Placental pericyte (primary cell): ENCODE measurements around the gene CEP89. TPM values are rescaled to one million over a fixed set of nuclear protein-coding genes. Genes with fewer than 3 reads are reported as not detected.

Experiments used
- small RNA-seq: library from RNA; depleted of rRNA; stranded (forward); fragments of <200 nt; gene quantifications from one replicate; pipeline ENCODE3, GENCODE V24; 2012; ENCODE audit warnings: low replicate concordance
- total RNA-seq: library from RNA; depleted of rRNA; stranded (reverse); fragments of >200 nt; gene quantifications from 2 replicates; pipeline ENCODE4 v1.2.3, GENCODE V29; 2012

CEP89 gene
- total RNA-seq = 12.7 and 32.1 TPM in 2 replicates

DNA sequence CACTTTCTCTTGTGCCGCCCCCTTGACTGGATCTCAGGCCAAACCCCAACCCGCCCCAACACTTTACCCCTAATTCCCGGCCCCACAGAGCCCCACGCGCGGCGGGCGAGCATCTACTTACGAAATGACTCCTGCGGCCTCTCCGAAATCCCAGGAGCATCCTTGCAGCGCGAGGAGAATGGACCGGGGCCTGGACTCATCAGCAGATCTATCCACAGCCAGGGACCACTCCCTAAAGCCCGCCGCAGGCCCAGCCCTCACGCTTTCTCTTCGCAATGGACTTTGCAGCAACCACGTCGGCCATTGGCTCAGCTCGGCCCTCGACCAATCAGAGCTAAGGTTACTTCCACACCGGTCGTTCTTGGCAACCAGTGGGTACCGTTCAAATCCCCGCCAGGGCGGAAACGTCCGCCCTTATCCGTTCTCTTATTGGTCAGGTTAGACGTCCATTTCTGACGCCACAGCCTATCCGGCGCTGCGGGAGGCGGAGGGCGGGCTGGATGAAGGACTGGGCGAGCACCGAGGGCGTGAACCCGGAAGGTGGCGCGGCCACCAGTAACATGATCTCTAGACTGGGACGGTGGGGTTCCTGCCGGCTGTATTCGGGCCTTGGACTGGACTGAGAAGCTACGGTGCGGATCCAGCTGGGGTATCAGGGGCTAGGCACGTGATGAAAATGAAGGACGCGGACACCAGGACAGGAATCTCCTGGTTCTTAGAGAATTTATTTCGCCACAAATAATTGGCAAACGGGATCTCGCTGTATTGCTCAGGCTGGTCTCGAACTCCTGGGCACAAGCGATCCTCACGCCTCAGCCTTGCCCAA, at the start of gene CEP89, which contains the start of gene FAAP24:
CEP89 (minus strand) TSS at position 244 of the 826 bp plus-strand sequence; CDS start at position 160, 84 bp downstream.
FAAP24 (plus strand) TSS at position 528 of the 826 bp plus-strand sequence. CDS start 955 bp downstream, outside the sequence.

GRCh38 chr19:32869369-32869965, 102.3 kb downstream of the CEP89 start, which contains the start of gene SLC7A9:
Gene SLC7A9 (minus strand): TSS chr19:32869767. CDS start chr19:32868534, 1,233 bp downstream.

Small RNA genes within 50 kb of the gene (small RNA-seq; reads per million reads assigned to genes)
- gene RN7SKP22 = not detected

Other genes with a start within 250 kb of the CEP89 start
- gene SLC7A9, start 102.2 kb downstream of the CEP89 start, total RNA-seq = not detected in 2 replicates
- 1.1 and 6.2 TPM in 2 replicates for gene FAAP24, start 284 bp upstream of the CEP89 start, total RNA-seq
- gene RHPN2, start 92.9 kb upstream of the CEP89 start, total RNA-seq = 10.3 and 15.3 TPM in 2 replicates
- gene GPATCH1, start 109.2 kb upstream of the CEP89 start, total RNA-seq = 5.4 and 7.7 TPM in 2 replicates
- not detected in 2 replicates for gene WDR88, start 160.2 kb upstream of the CEP89 start, total RNA-seq
- gene LRP3, start 222.4 kb upstream of the CEP89 start, total RNA-seq = 19.5 and 26.9 TPM in 2 replicates